Liver (tissue), 9 donors: ENCODE data around the gene SRPX2. TPM values are rescaled to one million over a fixed set of nuclear protein-coding genes. Genes with fewer than 3 reads are reported as not detected.

Experiments
- DNase-seq: peaks from one replicate; pipeline ENCODE4 v3.0.0-alpha.2; 2017; ENCODE audit warnings: low spot score
- H3K27ac ChIP-seq, 2 donors: one replicate each; pipeline ENCODE4 v1.7.0; 2013; ENCODE audit warnings: inconsistent platforms in 2 of 2, low read length in 2 of 2, control low read depth in 1 of 2, low read depth in 1 of 2, mild to moderate bottlenecking in 1 of 2
- H3K27me3 ChIP-seq, 4 donors: one replicate each; pipeline versions ENCODE4 v1.6.1 to v1.7.0; 2013; ENCODE audit warnings: low read length in 3 of 4, inconsistent platforms in 1 of 4, mild to moderate bottlenecking in 1 of 4, moderate library complexity in 1 of 4; ENCODE audit not compliant: control insufficient read depth in 4 of 4, insufficient read depth in 4 of 4
- H3K36me3 ChIP-seq, 4 donors: one replicate each; pipeline versions ENCODE4 v1.6.1 to v1.7.0; 2013; ENCODE audit warnings: low read length in 3 of 4, mild to moderate bottlenecking in 3 of 4, low read depth in 1 of 4, moderate library complexity in 1 of 4; ENCODE audit not compliant: control insufficient read depth in 4 of 4, insufficient read depth in 3 of 4
- H3K4me1 ChIP-seq, 4 donors: one replicate each; pipeline versions ENCODE4 v1.6.1 to v1.7.0; 2013; ENCODE audit warnings: low read length in 3 of 4, mild to moderate bottlenecking in 3 of 4, moderate library complexity in 1 of 4; ENCODE audit not compliant: control insufficient read depth in 4 of 4, insufficient read depth in 4 of 4
- H3K4me3 ChIP-seq, 3 donors: one replicate each; pipeline versions ENCODE4 v1.6.1 to v1.7.0; 2013; ENCODE audit warnings: low read length in 3 of 3, control low read depth in 1 of 3, low read depth in 1 of 3, mild to moderate bottlenecking in 1 of 3
- H3K9ac ChIP-seq, 2 donors: one replicate each; pipeline ENCODE4 v1.7.0; 2013; ENCODE audit warnings: low read length in 2 of 2, mild to moderate bottlenecking in 2 of 2, moderate library complexity in 2 of 2, control low read depth in 1 of 2, low read depth in 1 of 2
- H3K9me3 ChIP-seq, 4 donors: one replicate each; pipeline versions ENCODE4 v1.6.1 to v1.7.0; 2013; ENCODE audit warnings: low read length in 3 of 4; ENCODE audit not compliant: control insufficient read depth in 4 of 4
- EGR1 ChIP-seq, 2 donors: IDR thresholded peaks; 2 replicates each; pipeline ENCODE4 v1.6.1; 2016 to 2018; ENCODE audit warnings: antibody characterized with exemption in 2 of 2, low read depth in 2 of 2
- FOXA1 ChIP-seq: IDR thresholded peaks from 2 replicates; pipeline ENCODE4 v1.6.1; 2016; ENCODE audit warnings: antibody characterized with exemption
- FOXA2 ChIP-seq: IDR thresholded peaks from 2 replicates; pipeline ENCODE4 v1.6.1; 2016; ENCODE audit warnings: antibody characterized with exemption
- GABPA ChIP-seq, 2 donors: IDR thresholded peaks in 1 of 2; conservative IDR thresholded peaks in 1 of 2; 2 replicates each; pipeline ENCODE4 v1.6.1; 2016; ENCODE audit warnings: antibody characterized with exemption in 2 of 2, mild to moderate bottlenecking in 1 of 2, moderate library complexity in 1 of 2
- HNF4A ChIP-seq, 2 donors: conservative IDR thresholded peaks; 2 replicates each; pipeline ENCODE4 v1.6.1; 2016; ENCODE audit warnings: antibody characterized with exemption in 2 of 2, mild to moderate bottlenecking in 2 of 2
- HNF4G ChIP-seq: IDR thresholded peaks from 2 replicates; pipeline ENCODE4 v1.6.1; 2016; ENCODE audit warnings: antibody characterized with exemption
- JUND ChIP-seq, 2 donors: IDR thresholded peaks; 2 replicates each; pipeline ENCODE4 v1.6.1; 2016; ENCODE audit warnings: antibody characterized with exemption in 2 of 2
- NR2F2 ChIP-seq: IDR thresholded peaks from 2 replicates; pipeline ENCODE4 v1.6.1; 2016; ENCODE audit warnings: antibody characterized with exemption
- RAD21 ChIP-seq, 2 donors: IDR thresholded peaks; 2 replicates each; pipeline ENCODE4 v1.6.1; 2016; ENCODE audit warnings: antibody characterized with exemption in 2 of 2, mild to moderate bottlenecking in 2 of 2
- RXRA ChIP-seq, 2 donors: IDR thresholded peaks; 2 replicates each; pipeline ENCODE4 v1.6.1; 2017 to 2018; ENCODE audit warnings: antibody characterized with exemption in 2 of 2, mild to moderate bottlenecking in 1 of 2
- SP1 ChIP-seq: IDR thresholded peaks from 2 replicates; pipeline ENCODE4 v1.6.1; 2018; ENCODE audit warnings: antibody characterized with exemption, mild to moderate bottlenecking
- TAF1 ChIP-seq: conservative IDR thresholded peaks from 2 replicates; pipeline ENCODE4 v1.6.1; 2016; ENCODE audit warnings: antibody characterized with exemption, mild to moderate bottlenecking
- YY1 ChIP-seq: IDR thresholded peaks from 2 replicates; pipeline ENCODE4 v1.6.1; 2016; ENCODE audit warnings: antibody characterized with exemption, mild to moderate bottlenecking
- WGBS: extraction: QIAGEN DNeasy Blood & Tissue Kit; methylation state at CpG from one replicate; pipeline ENCODE4 v1.1.7; 2013; 5-methylcytosine and 5-hydroxymethylcytosine counted together
- polyA plus RNA-seq, 2 donors: library from polyadenylated mRNA; stranded (reverse) in 1 of 2; unstranded in 1 of 2; fragments of 200-250 nt in 1 of 2; fragments of >200 nt in 1 of 2; fragmentation: Nextera tagmentation in 1 of 2; extraction: Ambion mirVana in 1 of 2; gene quantifications; one replicate each; pipeline versions ENCODE4 v1.2.1 to v1.2.3, GENCODE V29; 2013 to 2015
- total RNA-seq, 2 donors: library from RNA; depleted of rRNA; stranded (reverse); fragments of >200 nt; gene quantifications; one replicate each; pipeline ENCODE4 v1.2.3, GENCODE V29; 2014
- TF ChIP-seq, protein P1 (sequence below): fragments of 150-350 bp; IDR thresholded peaks from 2 replicates; pipeline ENCODE4 v1.5.1; 2017; ENCODE audit warnings: improper control_type of control experiment, low read depth, low read length; ENCODE audit not compliant: missing input control
- TF ChIP-seq, protein P2 (sequence below): IDR thresholded peaks from 2 replicates; pipeline ENCODE4 v1.6.1; 2016; ENCODE audit warnings: antibody characterized with exemption, mild to moderate bottlenecking
- TF ChIP-seq, protein P3 (sequence below): IDR thresholded peaks from 2 replicates; pipeline ENCODE4 v1.6.1; 2016; ENCODE audit warnings: antibody characterized with exemption
- TF ChIP-seq, protein P4 (sequence below): IDR thresholded peaks from 2 replicates; pipeline ENCODE4 v1.6.1; 2016; ENCODE audit warnings: antibody characterized with exemption
- TF ChIP-seq, protein P5 (sequence below): IDR thresholded peaks from 2 replicates; pipeline ENCODE4 v1.6.1; 2016; ENCODE audit warnings: antibody characterized with exemption
- donor health status: healthy.
- donor health status: healthy.
- donor health status: healthy.
- donor health status: healthy.
- donor health status: healthy.

SRPX2 gene
- total and polyA plus RNA-seq, 4 donors, result 0.47 to 7.8 (median 4.7) TPM

DNA sequence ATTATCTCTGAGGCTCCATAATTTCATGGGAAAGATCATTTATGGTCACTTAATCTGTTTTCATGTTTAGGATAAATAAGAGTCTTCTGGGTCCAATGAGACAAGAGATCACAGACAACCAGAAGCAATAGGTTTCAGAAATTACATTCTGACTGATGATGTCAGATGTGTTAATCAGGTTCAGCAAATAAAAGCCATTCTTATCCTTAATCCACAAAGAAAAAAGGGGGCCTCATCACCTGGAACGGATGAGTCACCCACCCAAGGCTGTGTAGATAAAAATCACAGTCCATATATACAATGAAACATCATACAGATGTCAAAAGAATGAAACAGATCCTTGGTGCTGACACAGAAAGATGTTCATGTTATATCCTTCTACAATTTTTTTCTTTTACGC, 51.3 kb downstream of the SRPX2 start:
- no peaks in the 10 kb centered on the region for H3K4me1 ChIP-seq
- H3K9ac ChIP-seq, result no peak overlapping the region
- H3K9me3 ChIP-seq, result no peaks in the 10 kb centered on the region
- 88% methylated on average over 2 of the region's 2 CpGs for WGBS
- no peak overlapping the region for H3K27ac ChIP-seq
- H3K27me3 ChIP-seq, result no peaks in the 10 kb centered on the region
- no peak for DNase-seq
- no peak overlapping the region for H3K4me3 ChIP-seq
- H3K36me3 ChIP-seq, result peaks cover 0 to 4% (median 0%) of the 10 kb centered on the region in 4 donors
- no peak for TF ChIP-seq YY1
- TF ChIP-seq, protein P1, sequence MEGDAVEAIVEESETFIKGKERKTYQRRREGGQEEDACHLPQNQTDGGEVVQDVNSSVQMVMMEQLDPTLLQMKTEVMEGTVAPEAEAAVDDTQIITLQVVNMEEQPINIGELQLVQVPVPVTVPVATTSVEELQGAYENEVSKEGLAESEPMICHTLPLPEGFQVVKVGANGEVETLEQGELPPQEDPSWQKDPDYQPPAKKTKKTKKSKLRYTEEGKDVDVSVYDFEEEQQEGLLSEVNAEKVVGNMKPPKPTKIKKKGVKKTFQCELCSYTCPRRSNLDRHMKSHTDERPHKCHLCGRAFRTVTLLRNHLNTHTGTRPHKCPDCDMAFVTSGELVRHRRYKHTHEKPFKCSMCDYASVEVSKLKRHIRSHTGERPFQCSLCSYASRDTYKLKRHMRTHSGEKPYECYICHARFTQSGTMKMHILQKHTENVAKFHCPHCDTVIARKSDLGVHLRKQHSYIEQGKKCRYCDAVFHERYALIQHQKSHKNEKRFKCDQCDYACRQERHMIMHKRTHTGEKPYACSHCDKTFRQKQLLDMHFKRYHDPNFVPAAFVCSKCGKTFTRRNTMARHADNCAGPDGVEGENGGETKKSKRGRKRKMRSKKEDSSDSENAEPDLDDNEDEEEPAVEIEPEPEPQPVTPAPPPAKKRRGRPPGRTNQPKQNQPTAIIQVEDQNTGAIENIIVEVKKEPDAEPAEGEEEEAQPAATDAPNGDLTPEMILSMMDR, result no peak
- no peak for TF ChIP-seq EGR1 (IDR thresholded peaks at IDR 0.05; ENCODE audit: low read depth in 2 of 2)
- TF ChIP-seq GABPA (IDR thresholded peaks at IDR 0.05 in 1 of 2, conservative IDR thresholded peaks at IDR 0.05 in 1 of 2), result no peak
- no peak for TF ChIP-seq RAD21 (IDR thresholded peaks at IDR 0.05)
- no peak for TF ChIP-seq RXRA (IDR thresholded peaks at IDR 0.05)
- TF ChIP-seq, protein P2, sequence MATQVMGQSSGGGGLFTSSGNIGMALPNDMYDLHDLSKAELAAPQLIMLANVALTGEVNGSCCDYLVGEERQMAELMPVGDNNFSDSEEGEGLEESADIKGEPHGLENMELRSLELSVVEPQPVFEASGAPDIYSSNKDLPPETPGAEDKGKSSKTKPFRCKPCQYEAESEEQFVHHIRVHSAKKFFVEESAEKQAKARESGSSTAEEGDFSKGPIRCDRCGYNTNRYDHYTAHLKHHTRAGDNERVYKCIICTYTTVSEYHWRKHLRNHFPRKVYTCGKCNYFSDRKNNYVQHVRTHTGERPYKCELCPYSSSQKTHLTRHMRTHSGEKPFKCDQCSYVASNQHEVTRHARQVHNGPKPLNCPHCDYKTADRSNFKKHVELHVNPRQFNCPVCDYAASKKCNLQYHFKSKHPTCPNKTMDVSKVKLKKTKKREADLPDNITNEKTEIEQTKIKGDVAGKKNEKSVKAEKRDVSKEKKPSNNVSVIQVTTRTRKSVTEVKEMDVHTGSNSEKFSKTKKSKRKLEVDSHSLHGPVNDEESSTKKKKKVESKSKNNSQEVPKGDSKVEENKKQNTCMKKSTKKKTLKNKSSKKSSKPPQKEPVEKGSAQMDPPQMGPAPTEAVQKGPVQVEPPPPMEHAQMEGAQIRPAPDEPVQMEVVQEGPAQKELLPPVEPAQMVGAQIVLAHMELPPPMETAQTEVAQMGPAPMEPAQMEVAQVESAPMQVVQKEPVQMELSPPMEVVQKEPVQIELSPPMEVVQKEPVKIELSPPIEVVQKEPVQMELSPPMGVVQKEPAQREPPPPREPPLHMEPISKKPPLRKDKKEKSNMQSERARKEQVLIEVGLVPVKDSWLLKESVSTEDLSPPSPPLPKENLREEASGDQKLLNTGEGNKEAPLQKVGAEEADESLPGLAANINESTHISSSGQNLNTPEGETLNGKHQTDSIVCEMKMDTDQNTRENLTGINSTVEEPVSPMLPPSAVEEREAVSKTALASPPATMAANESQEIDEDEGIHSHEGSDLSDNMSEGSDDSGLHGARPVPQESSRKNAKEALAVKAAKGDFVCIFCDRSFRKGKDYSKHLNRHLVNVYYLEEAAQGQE, result no peak
- TF ChIP-seq, protein P3, sequence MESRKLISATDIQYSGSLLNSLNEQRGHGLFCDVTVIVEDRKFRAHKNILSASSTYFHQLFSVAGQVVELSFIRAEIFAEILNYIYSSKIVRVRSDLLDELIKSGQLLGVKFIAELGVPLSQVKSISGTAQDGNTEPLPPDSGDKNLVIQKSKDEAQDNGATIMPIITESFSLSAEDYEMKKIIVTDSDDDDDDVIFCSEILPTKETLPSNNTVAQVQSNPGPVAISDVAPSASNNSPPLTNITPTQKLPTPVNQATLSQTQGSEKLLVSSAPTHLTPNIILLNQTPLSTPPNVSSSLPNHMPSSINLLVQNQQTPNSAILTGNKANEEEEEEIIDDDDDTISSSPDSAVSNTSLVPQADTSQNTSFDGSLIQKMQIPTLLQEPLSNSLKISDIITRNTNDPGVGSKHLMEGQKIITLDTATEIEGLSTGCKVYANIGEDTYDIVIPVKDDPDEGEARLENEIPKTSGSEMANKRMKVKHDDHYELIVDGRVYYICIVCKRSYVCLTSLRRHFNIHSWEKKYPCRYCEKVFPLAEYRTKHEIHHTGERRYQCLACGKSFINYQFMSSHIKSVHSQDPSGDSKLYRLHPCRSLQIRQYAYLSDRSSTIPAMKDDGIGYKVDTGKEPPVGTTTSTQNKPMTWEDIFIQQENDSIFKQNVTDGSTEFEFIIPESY, result no peak
- no peak for TF ChIP-seq FOXA1
- no peak for TF ChIP-seq HNF4G
- no peak for TF ChIP-seq TAF1
- TF ChIP-seq NR2F2, result no peak
- TF ChIP-seq FOXA2, result no peak
- TF ChIP-seq, protein P4, sequence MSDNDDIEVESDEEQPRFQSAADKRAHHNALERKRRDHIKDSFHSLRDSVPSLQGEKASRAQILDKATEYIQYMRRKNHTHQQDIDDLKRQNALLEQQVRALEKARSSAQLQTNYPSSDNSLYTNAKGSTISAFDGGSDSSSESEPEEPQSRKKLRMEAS, result no peak

DNA sequence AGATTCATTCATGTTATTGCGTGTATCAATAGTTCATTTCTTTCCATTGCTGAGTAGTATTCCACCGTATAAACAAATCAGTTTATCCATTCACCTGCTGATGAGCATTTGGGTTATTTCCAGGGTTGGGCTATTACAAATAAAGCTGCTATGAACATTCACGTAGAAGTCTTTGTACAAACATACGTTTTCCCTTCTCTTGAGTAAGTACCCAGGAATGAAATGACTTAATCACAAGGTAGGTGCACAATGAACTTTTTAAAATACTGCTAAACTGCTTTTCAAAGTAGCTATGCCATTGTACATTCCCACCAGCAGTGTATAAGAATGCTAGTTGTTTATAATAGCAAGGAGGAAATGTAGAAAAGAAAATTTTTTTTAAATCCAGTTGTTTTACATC, 52.0 kb downstream of the SRPX2 start:
- no peak overlapping the region for H3K9ac ChIP-seq
- no peak overlapping the region for H3K27ac ChIP-seq
- H3K36me3 ChIP-seq, result peaks cover 0 to 4% (median under 1%) of the 10 kb centered on the region in 4 donors
- no peak overlapping the region for H3K4me3 ChIP-seq
- H3K27me3 ChIP-seq, result no peaks in the 10 kb centered on the region
- WGBS, result 70% methylated on average over 4 of the region's 4 CpGs
- DNase-seq, result no peak
- no peak for TF ChIP-seq HNF4G
- TF ChIP-seq, protein P3, result no peak
- no peak for TF ChIP-seq RXRA (IDR thresholded peaks at IDR 0.05)
- TF ChIP-seq HNF4A (conservative IDR thresholded peaks at IDR 0.05), result no peak
- TF ChIP-seq, protein P4, result no peak
- no peak for TF ChIP-seq JUND (IDR thresholded peaks at IDR 0.05)
- no peak for TF ChIP-seq YY1
- TF ChIP-seq, protein P5, sequence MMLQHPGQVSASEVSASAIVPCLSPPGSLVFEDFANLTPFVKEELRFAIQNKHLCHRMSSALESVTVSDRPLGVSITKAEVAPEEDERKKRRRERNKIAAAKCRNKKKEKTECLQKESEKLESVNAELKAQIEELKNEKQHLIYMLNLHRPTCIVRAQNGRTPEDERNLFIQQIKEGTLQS, result no peak
- TF ChIP-seq NR2F2, result no peak
- no peak for TF ChIP-seq SP1
- TF ChIP-seq, protein P1, result no peak
- no peak for TF ChIP-seq FOXA1
- TF ChIP-seq RAD21 (IDR thresholded peaks at IDR 0.05), result no peak
- TF ChIP-seq FOXA2, result no peak
- no peaks in the 10 kb centered on the region for H3K9me3 ChIP-seq
- H3K4me1 ChIP-seq, result no peaks in the 10 kb centered on the region
